MCF 10A (cell line): ENCODE measurements around the gene LSM4. TPM values are rescaled to one million over a fixed set of nuclear protein-coding genes. Genes with fewer than 3 reads are reported as not detected.

Source experiments
- BruUV-seq: library from RNA; stranded (reverse); fragments of 400-500 nt; replicated peaks from 2 replicates; lab custom pipeline; 2021; lab: Mats Ljungman, UMichigan
- CTCF ChIA-PET: fragments of 300-600 bp; sonication (Branson Sonifier 250); formaldehyde crosslinking; extraction: SDS; loops from one replicate; lab custom pipeline; 2021; ENCODE audit warnings: antibody characterized with exemption, inconsistent platforms; lab: Yijun Ruan, JAX
- POLR2A ChIA-PET: fragments of 300-600, 350-650 bp; sonication (Branson Sonifier 250); formaldehyde crosslinking; extraction: SDS; loops from one replicate; lab custom pipeline; 2020; ENCODE audit warnings: antibody characterized with exemption, inconsistent platforms; lab: Yijun Ruan, JAX
- DNase-seq: peaks from one replicate; pipeline ENCODE4 v3.0.0-alpha.2; 2018; ENCODE audit not compliant: unreplicated experiment
- H3K27ac Mint-ChIP-seq: one replicate; pipeline ENCODE4 v1.8.0; 2022; ENCODE audit warnings: mild to moderate bottlenecking, low read depth, mixed read lengths; ENCODE audit not compliant: unreplicated experiment
- H3K27me3 Mint-ChIP-seq: one replicate; pipeline ENCODE4 v1.8.0; 2022; ENCODE audit warnings: mixed read lengths; ENCODE audit not compliant: insufficient read depth, unreplicated experiment
- H3K36me3 Mint-ChIP-seq: one replicate; pipeline ENCODE4 v1.8.0; 2022; ENCODE audit warnings: mild to moderate bottlenecking, moderate library complexity, mixed read lengths; ENCODE audit not compliant: insufficient read depth, unreplicated experiment
- H3K4me1 Mint-ChIP-seq: one replicate; pipeline ENCODE4 v1.8.0; 2022; ENCODE audit warnings: mixed read lengths; ENCODE audit not compliant: insufficient read depth, unreplicated experiment
- H3K4me3 Mint-ChIP-seq: one replicate; pipeline ENCODE4 v1.8.0; 2022; ENCODE audit warnings: mild to moderate bottlenecking, moderate library complexity, mixed read lengths; ENCODE audit not compliant: unreplicated experiment
- H3K9me3 Mint-ChIP-seq: one replicate; pipeline ENCODE4 v1.8.0; 2022; ENCODE audit warnings: mixed read lengths; ENCODE audit not compliant: unreplicated experiment
- intact Hi-C: fragments of 100-400 bp; cut with micrococcal nuclease; formaldehyde crosslinking; loops from 2 replicates; pipeline ENCODE4 v1.14.1; 2022
- total RNA-seq: library from RNA; stranded (reverse); gene quantifications from 2 replicates; pipeline ENCODE4 v1.2.3, GENCODE V29; 2022
- TF ChIP-seq, protein P1 (sequence below): fragments of 200-600 bp; IDR thresholded peaks from one replicate; pipeline ENCODE4 v1.8.0; 2022; ENCODE audit warnings: antibody characterized with exemption, mild to moderate bottlenecking; ENCODE audit not compliant: unreplicated experiment

LSM4 gene
- total RNA-seq, 1 experiment from 2014 or later = 193 TPM

DNA sequence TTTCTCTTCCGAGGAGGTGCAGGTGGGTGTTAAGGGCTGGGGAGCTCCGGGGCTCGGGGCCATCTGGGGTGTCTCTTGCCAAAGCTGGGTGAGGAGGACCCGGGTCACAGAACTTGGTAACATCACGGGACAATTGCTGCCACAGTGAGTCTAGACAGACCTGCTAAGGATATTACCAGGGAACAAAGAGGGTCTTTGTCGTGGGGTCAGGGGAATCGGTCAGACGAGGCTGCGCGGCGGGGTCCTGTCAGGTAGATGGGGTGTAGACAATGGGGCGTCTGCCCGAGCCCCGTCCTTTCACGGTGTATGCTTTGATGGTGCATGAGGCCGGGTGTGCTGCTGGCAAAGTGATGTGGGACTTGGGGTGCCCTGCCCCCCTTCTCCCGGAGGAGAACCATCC lies 25.3 kb upstream of the LSM4 start:
- TF ChIP-seq, protein P1, sequence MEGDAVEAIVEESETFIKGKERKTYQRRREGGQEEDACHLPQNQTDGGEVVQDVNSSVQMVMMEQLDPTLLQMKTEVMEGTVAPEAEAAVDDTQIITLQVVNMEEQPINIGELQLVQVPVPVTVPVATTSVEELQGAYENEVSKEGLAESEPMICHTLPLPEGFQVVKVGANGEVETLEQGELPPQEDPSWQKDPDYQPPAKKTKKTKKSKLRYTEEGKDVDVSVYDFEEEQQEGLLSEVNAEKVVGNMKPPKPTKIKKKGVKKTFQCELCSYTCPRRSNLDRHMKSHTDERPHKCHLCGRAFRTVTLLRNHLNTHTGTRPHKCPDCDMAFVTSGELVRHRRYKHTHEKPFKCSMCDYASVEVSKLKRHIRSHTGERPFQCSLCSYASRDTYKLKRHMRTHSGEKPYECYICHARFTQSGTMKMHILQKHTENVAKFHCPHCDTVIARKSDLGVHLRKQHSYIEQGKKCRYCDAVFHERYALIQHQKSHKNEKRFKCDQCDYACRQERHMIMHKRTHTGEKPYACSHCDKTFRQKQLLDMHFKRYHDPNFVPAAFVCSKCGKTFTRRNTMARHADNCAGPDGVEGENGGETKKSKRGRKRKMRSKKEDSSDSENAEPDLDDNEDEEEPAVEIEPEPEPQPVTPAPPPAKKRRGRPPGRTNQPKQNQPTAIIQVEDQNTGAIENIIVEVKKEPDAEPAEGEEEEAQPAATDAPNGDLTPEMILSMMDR = no peak
- Mint-ChIP-seq H3K27ac (no peak overlapping the region), H3K9me3 (no peaks in the 10 kb centered on the region), H3K27me3 (peaks cover 12% of the 10 kb centered on the region), H3K4me1 (peaks cover 25% of the 10 kb centered on the region), H3K4me3 (no peak overlapping the region), H3K36me3 (peaks cover 5% of the 10 kb centered on the region)
- POLR2A ChIA-PET = interaction anchor here (1.4 kb wide), 1 partner anchor 17 kb away, joined by 3 read pairs; no protein-coding TSS in a partner anchor
- BruUV-seq = no TSS peak
- CTCF ChIA-PET = interaction anchor here (1.1 to 6.5 kb wide), 8 partner anchors 9 to 95 kb away, joined by 3 to 118 read pairs (median 11); no protein-coding TSS in a partner anchor
- intact Hi-C loops = no loop called here
- DNase-seq = no peak

DNA sequence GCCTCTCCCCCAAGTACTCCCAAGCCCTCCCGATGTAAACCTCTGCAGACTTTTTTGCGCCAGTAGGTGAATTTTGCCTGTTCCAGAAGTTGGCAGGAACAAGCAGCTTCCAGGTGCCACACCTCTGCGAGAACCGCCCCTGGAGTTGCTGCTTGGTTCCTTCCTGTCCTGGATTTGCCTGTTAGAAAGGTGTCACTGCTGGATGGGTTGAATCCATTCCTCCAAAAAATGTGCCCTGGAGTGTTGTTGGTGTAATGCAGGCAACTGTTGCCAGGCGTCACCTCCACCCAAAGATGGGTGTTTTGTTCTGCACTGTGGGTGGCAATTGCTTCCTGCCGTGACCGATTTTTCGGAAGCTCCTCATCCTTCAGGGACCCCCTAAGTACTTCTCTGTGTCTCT lies 23.2 kb upstream of the LSM4 start:
- DNase-seq = peak; percentile 72
- Mint-ChIP-seq H3K9me3 (no peaks in the 10 kb centered on the region), H3K27ac (no peak overlapping the region), H3K36me3 (peaks cover 10% of the 10 kb centered on the region), H3K4me1 (peaks cover 30% of the 10 kb centered on the region), H3K27me3 (peaks cover 12% of the 10 kb centered on the region), H3K4me3 (peak overlapping the region; percentile 14)
- TF ChIP-seq, protein P1 = no peak
- ChIA-PET CTCF (interaction anchor here (0.6 to 1.6 kb wide), 9 partner anchors 13 to 72 kb away, joined by 3 to 8 read pairs (median 4); no protein-coding TSS in a partner anchor), POLR2A (interaction anchor here (0.7 to 1.1 kb wide), 5 partner anchors 17 to 1020 kb away, joined by 3 to 9 read pairs (median 3); no protein-coding TSS in a partner anchor)
- no TSS peak for BruUV-seq
- intact Hi-C loops = no loop called here

DNA sequence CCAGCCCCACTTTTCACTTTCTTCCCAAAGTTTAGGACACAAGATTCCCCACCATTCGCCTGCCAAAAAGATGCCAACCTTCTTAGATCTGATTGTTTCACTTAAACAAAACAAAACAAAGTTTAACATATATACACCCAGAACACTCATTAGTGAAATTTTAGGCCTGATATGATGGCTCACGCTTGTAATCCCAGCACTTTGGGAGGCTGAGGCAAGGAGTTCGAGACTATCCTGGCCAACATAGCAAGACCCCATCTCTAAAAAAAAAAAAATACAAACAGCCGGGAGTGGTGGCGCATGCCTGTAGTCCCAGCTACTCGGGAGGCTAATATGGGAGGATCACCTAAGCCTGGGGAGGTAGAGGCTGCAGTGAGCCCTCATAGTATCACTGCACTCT lies 22.4 kb upstream of the LSM4 start:
- ChIA-PET CTCF (interaction anchor here (0.6 to 2.5 kb wide), 6 partner anchors 12 to 68 kb away, joined by 3 to 17 read pairs (median 3); no protein-coding TSS in a partner anchor), POLR2A (interaction anchor here (0.9 kb wide), 1 partner anchor 66 kb away, joined by 3 read pairs; no protein-coding TSS in a partner anchor)
- no peak overlapping the region for H3K27ac Mint-ChIP-seq
- TF ChIP-seq, protein P1 = no peak
- peaks cover 30% of the 10 kb centered on the region for H3K4me1 Mint-ChIP-seq
- DNase-seq = no peak
- peaks cover 11% of the 10 kb centered on the region for H3K36me3 Mint-ChIP-seq
- no TSS peak for BruUV-seq
- H3K4me3 Mint-ChIP-seq = no peak overlapping the region
- no peaks in the 10 kb centered on the region for H3K9me3 Mint-ChIP-seq
- intact Hi-C loops = no loop called here
- peaks cover 12% of the 10 kb centered on the region for H3K27me3 Mint-ChIP-seq

DNA sequence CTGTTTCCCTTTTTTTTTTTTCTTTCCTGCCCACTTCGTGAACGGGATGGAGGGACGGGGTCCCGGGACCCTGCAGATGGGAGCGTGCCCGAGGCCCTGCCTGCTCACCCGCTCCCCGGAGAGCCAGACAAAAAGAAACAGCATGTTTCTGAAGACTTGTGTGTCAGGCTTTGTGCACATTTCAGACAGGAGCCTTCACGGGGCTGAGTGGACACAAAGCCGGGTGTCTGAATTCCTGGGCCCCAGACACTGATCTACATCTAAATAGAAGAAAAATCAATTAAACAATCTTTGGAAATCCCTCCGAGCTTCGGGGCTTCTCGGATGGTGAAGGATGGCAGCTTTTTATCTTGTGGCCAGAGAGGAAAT lies 21.7 kb upstream of the LSM4 start:
- Mint-ChIP-seq H3K27me3 (peaks cover 12% of the 10 kb centered on the region), H3K36me3 (peaks cover 11% of the 10 kb centered on the region), H3K4me3 (no peak overlapping the region), H3K27ac (no peak overlapping the region), H3K9me3 (no peaks in the 10 kb centered on the region), H3K4me1 (peaks cover 30% of the 10 kb centered on the region)
- CTCF ChIA-PET = interaction anchor here (0.6 to 2.5 kb wide), 4 partner anchors 16 to 69 kb away, joined by 3 to 17 read pairs (median 4); no protein-coding TSS in a partner anchor
- POLR2A ChIA-PET = interaction anchor here (0.6 to 6.7 kb wide), 4 partner anchors 65 to 185 kb away, joined by 3 to 32 read pairs (median 3); partner anchors contain the start of gene JUND
- TF ChIP-seq, protein P1 = no peak
- no TSS peak for BruUV-seq
- no peak for DNase-seq
- intact Hi-C loops = no loop called here
